ENCODE data around the gene VPS36.

VPS36 gene

DNA sequence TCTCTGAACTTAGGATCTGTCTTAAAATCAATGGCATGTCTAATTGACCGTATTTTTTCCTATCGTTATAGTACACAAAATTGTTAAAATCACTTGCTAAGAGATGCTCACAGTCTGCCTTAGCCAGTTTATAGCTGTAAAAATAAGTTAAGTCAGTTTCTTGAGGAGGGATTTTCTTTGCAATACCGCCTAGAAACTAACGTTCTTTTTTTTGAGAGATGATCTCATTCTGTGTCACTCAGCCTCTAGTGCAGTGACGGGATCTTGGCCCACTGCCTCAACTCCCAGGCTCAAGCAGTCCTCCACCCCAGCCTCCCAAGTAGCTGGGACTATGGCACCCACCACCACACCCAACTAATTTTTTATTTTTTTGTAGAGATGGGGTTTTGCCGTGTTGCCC, 9.2 kb upstream of the VPS36 start:
- TF ChIP-seq RARB (CRISPR knock-in tag; IDR thresholded peaks at IDR 0.05) (no peak), ZNF565 (CRISPR knock-in tag; conservative IDR thresholded peaks at IDR 0.05; ENCODE audit: low read depth) (no peak), BACH2 (CRISPR knock-in tag; IDR thresholded peaks at IDR 0.05; ENCODE audit: borderline replicate concordance) (no peak)
- no peak for ATAC-seq

DNA sequence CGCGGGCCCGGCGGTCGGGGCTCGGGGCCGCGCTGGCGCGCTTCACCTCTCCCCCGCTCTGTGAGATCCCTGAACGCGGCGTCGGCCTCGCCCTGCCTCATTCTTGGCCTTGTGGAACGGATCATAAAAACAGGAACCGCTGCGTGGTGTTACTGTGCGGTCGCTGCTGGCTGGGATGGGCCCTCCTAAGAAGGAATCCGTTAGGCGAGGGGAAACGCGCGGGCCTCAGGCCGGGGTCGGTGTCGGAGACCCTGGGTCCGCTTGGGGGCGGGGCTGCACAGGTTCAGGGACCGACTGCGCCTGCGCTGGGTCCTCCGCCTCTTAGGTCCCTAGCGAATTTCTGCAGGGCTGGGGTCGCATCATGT, 5.2 kb upstream of the VPS36 start:
- ATAC-seq: peak; percentile 65
- TF ChIP-seq GLIS3 (CRISPR knock-in tag; IDR thresholded peaks at IDR 0.05): no peak
- no peak for TF ChIP-seq ZNF565 (CRISPR knock-in tag; conservative IDR thresholded peaks at IDR 0.05; ENCODE audit: low read depth)
- TF ChIP-seq ZNF70 (CRISPR knock-in tag; IDR thresholded peaks at IDR 0.05): no peak
- TF ChIP-seq ZNF8 (CRISPR knock-in tag; IDR thresholded peaks at IDR 0.05): no peak
- TF ChIP-seq ESRRG (CRISPR knock-in tag; IDR thresholded peaks at IDR 0.05): no peak
- TF ChIP-seq, protein P1, sequence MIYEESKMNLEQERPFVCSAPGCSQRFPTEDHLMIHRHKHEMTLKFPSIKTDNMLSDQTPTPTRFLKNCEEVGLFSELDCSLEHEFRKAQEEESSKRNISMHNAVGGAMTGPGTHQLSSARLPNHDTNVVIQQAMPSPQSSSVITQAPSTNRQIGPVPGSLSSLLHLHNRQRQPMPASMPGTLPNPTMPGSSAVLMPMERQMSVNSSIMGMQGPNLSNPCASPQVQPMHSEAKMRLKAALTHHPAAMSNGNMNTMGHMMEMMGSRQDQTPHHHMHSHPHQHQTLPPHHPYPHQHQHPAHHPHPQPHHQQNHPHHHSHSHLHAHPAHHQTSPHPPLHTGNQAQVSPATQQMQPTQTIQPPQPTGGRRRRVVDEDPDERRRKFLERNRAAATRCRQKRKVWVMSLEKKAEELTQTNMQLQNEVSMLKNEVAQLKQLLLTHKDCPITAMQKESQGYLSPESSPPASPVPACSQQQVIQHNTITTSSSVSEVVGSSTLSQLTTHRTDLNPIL (CRISPR knock-in tag; IDR thresholded peaks at IDR 0.05; ENCODE audit: low read depth): no peak
- no peak for TF ChIP-seq PPARA (CRISPR knock-in tag; IDR thresholded peaks at IDR 0.05; ENCODE audit: borderline replicate concordance)
- TF ChIP-seq ZFP30 (CRISPR knock-in tag; IDR thresholded peaks at IDR 0.05): no peak
- no peak for TF ChIP-seq RARB (CRISPR knock-in tag; IDR thresholded peaks at IDR 0.05)
- TF ChIP-seq ARNTL (CRISPR knock-in tag; IDR thresholded peaks at IDR 0.05; ENCODE audit: borderline replicate concordance, low read depth): no peak
- TF ChIP-seq OSR1 (CRISPR knock-in tag; IDR thresholded peaks at IDR 0.05): no peak
- TF ChIP-seq TOX (CRISPR knock-in tag; IDR thresholded peaks at IDR 0.05; ENCODE audit: borderline replicate concordance): no peak
- no peak for TF ChIP-seq BACH2 (CRISPR knock-in tag; IDR thresholded peaks at IDR 0.05; ENCODE audit: borderline replicate concordance)
- TF ChIP-seq, protein P2, sequence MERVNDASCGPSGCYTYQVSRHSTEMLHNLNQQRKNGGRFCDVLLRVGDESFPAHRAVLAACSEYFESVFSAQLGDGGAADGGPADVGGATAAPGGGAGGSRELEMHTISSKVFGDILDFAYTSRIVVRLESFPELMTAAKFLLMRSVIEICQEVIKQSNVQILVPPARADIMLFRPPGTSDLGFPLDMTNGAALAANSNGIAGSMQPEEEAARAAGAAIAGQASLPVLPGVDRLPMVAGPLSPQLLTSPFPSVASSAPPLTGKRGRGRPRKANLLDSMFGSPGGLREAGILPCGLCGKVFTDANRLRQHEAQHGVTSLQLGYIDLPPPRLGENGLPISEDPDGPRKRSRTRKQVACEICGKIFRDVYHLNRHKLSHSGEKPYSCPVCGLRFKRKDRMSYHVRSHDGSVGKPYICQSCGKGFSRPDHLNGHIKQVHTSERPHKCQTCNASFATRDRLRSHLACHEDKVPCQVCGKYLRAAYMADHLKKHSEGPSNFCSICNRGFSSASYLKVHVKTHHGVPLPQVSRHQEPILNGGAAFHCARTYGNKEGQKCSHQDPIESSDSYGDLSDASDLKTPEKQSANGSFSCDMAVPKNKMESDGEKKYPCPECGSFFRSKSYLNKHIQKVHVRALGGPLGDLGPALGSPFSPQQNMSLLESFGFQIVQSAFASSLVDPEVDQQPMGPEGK (CRISPR knock-in tag; IDR thresholded peaks at IDR 0.05; ENCODE audit: borderline replicate concordance): no peak
- no peak for TF ChIP-seq ISL1 (CRISPR knock-in tag; IDR thresholded peaks at IDR 0.05)

DNA sequence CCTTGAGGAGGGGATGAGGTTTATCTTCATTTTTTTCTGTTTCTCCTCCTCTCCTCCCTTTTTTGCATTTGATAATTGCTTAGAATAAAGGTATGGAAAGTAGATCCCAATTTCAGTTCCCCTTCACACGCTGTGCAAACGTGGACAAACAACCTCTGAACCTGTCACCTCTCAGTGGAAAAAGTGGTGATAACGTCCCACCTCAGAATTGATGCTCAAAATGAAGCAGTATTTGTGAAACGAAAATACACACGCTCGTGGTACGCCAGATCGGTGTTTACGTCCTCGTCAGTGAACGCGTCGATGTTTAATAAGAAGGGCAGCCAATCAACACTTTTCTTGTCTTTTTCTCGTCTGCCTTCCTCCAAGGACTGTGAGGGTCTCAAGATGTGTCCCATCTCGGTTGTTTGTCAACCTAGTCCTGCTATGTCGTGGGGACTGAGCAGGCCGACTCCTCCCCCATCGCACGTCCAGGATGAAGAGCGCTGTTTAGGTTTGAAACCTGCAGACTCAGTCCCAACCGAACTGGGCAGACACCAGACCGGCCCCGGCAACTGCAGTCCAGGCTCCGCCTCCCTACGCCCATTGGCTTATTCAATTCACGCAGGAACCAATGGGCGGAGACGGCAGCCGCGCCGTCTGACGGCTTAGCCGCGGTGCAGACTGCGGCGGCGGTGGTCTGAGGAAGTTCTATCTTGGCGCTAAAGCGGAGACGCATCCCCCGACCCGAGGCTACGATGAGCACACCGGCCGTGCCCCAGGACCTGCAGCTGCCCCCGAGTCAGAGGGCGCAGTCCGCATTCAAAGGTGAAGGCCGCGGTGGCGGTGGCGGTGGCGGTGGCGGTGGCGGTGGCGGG, 4.6 kb upstream of the VPS36 start, which contains the start of gene CKAP2:
CKAP2 (plus strand) TSS at position 659 of the 857 bp plus-strand sequence; CDS start at position 738, 79 bp downstream.
- TF ChIP-seq ZNF8 (CRISPR knock-in tag; IDR thresholded peaks at IDR 0.05) (peak; percentile 68), SNAI2 (CRISPR knock-in tag; IDR thresholded peaks at IDR 0.05) (no peak)
- ATAC-seq: peak; percentile 91

DNA sequence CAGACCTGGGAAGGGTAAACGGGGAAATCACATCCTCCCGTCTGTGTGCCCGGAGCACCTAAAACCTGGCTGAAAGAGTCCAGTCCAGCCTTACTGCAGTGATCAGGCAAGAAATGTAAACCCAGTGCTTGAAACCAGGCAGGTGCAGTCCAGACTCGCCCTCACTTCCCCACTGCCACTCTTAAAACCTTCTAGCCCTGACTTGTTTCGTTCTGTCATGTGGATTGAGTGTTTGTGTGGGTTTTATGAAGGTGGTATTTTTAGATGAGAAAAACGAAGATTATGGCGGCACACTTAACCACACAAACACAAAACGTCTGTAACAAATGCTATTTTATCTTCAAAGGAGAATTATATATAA, 4.0 kb upstream of the VPS36 start:
- ATAC-seq: 0 out of 3 replicates have a peak, but pooled peaks have one; percentile 1
- TF ChIP-seq ZNF70 (CRISPR knock-in tag; IDR thresholded peaks at IDR 0.05): no peak
- TF ChIP-seq GLIS3 (CRISPR knock-in tag; IDR thresholded peaks at IDR 0.05): no peak
- TF ChIP-seq, protein P3, sequence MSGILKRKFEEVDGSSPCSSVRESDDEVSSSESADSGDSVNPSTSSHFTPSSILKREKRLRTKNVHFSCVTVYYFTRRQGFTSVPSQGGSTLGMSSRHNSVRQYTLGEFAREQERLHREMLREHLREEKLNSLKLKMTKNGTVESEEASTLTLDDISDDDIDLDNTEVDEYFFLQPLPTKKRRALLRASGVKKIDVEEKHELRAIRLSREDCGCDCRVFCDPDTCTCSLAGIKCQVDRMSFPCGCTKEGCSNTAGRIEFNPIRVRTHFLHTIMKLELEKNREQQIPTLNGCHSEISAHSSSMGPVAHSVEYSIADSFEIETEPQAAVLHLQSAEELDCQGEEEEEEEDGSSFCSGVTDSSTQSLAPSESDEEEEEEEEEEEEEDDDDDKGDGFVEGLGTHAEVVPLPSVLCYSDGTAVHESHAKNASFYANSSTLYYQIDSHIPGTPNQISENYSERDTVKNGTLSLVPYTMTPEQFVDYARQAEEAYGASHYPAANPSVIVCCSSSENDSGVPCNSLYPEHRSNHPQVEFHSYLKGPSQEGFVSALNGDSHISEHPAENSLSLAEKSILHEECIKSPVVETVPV (CRISPR knock-in tag; IDR thresholded peaks at IDR 0.05): no peak
- no peak for TF ChIP-seq TCF4 (CRISPR knock-in tag; IDR thresholded peaks at IDR 0.05; ENCODE audit: borderline replicate concordance)
- no peak for TF ChIP-seq RARB (CRISPR knock-in tag; IDR thresholded peaks at IDR 0.05)
- TF ChIP-seq, protein P2 (CRISPR knock-in tag; IDR thresholded peaks at IDR 0.05; ENCODE audit: borderline replicate concordance): no peak
- TF ChIP-seq ISL1 (CRISPR knock-in tag; IDR thresholded peaks at IDR 0.05): no peak
- TF ChIP-seq, protein P4, sequence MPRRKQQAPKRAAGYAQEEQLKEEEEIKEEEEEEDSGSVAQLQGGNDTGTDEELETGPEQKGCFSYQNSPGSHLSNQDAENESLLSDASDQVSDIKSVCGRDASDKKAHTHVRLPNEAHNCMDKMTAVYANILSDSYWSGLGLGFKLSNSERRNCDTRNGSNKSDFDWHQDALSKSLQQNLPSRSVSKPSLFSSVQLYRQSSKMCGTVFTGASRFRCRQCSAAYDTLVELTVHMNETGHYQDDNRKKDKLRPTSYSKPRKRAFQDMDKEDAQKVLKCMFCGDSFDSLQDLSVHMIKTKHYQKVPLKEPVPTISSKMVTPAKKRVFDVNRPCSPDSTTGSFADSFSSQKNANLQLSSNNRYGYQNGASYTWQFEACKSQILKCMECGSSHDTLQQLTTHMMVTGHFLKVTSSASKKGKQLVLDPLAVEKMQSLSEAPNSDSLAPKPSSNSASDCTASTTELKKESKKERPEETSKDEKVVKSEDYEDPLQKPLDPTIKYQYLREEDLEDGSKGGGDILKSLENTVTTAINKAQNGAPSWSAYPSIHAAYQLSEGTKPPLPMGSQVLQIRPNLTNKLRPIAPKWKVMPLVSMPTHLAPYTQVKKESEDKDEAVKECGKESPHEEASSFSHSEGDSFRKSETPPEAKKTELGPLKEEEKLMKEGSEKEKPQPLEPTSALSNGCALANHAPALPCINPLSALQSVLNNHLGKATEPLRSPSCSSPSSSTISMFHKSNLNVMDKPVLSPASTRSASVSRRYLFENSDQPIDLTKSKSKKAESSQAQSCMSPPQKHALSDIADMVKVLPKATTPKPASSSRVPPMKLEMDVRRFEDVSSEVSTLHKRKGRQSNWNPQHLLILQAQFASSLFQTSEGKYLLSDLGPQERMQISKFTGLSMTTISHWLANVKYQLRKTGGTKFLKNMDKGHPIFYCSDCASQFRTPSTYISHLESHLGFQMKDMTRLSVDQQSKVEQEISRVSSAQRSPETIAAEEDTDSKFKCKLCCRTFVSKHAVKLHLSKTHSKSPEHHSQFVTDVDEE (CRISPR knock-in tag; IDR thresholded peaks at IDR 0.05): no peak
- TF ChIP-seq ZNF8 (CRISPR knock-in tag; IDR thresholded peaks at IDR 0.05): no peak
- TF ChIP-seq, protein P5, sequence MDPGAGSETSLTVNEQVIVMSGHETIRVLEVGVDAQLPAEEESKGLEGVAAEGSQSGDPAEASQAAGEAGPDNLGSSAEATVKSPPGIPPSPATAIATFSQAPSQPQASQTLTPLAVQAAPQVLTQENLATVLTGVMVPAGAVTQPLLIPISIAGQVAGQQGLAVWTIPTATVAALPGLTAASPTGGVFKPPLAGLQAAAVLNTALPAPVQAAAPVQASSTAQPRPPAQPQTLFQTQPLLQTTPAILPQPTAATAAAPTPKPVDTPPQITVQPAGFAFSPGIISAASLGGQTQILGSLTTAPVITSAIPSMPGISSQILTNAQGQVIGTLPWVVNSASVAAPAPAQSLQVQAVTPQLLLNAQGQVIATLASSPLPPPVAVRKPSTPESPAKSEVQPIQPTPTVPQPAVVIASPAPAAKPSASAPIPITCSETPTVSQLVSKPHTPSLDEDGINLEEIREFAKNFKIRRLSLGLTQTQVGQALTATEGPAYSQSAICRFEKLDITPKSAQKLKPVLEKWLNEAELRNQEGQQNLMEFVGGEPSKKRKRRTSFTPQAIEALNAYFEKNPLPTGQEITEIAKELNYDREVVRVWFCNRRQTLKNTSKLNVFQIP (CRISPR knock-in tag; IDR thresholded peaks at IDR 0.05; ENCODE audit: borderline replicate concordance, low read depth): no peak
- TF ChIP-seq ESRRG (CRISPR knock-in tag; IDR thresholded peaks at IDR 0.05): no peak
- TF ChIP-seq PPARA (CRISPR knock-in tag; IDR thresholded peaks at IDR 0.05; ENCODE audit: borderline replicate concordance): no peak
- TF ChIP-seq, protein P1 (CRISPR knock-in tag; IDR thresholded peaks at IDR 0.05; ENCODE audit: low read depth): no peak
- TF ChIP-seq ARNTL (CRISPR knock-in tag; IDR thresholded peaks at IDR 0.05; ENCODE audit: borderline replicate concordance, low read depth): no peak
- no peak for TF ChIP-seq CSDC2 (CRISPR knock-in tag; IDR thresholded peaks at IDR 0.05)
- TF ChIP-seq TOX (CRISPR knock-in tag; IDR thresholded peaks at IDR 0.05; ENCODE audit: borderline replicate concordance): no peak

All from SK-N-SH treated with all-trans-retinoic acid at 6 μM for 48 hours (cell line).